Type B pancreatic cell (in vitro differentiated cells): ENCODE results near the gene PTPN1. TPM values are rescaled to one million over a fixed set of nuclear protein-coding genes. Genes with fewer than 3 reads are reported as not detected.

Source experiments
- DNase-seq: peaks from one replicate; pipeline ENCODE4 v3.0.0; 2021; ENCODE audit warnings: mixed read lengths; ENCODE audit not compliant: unreplicated experiment; ENCODE audit errors: extremely low spot score
- H3K27ac Mint-ChIP-seq: 2 replicates; pipeline ENCODE4 v1.8.0; 2021; ENCODE audit warnings: mild to moderate bottlenecking, mixed read lengths
- H3K27me3 Mint-ChIP-seq: 2 replicates; pipeline ENCODE4 v1.8.0; 2021; ENCODE audit warnings: mixed read lengths
- H3K36me3 Mint-ChIP-seq: 2 replicates; pipeline ENCODE4 v1.8.0; 2021; ENCODE audit warnings: mixed read lengths
- H3K4me1 Mint-ChIP-seq: one replicate; pipeline ENCODE4 v1.8.0; 2021; ENCODE audit warnings: mixed read lengths; ENCODE audit not compliant: unreplicated experiment
- H3K4me3 Mint-ChIP-seq: 2 replicates; pipeline ENCODE4 v1.8.0; 2021; ENCODE audit warnings: mild to moderate bottlenecking, mixed read lengths
- H3K9me3 Mint-ChIP-seq: 2 replicates; pipeline ENCODE4 v1.8.0; 2021; ENCODE audit warnings: mixed read lengths
- total RNA-seq: library from RNA; stranded (reverse); gene quantifications from 2 replicates; pipeline ENCODE4 v1.2.1, GENCODE V29; 2021; ENCODE audit warnings: low replicate concordance
- TF ChIP-seq, protein P1 (sequence below): fragments of 200-600 bp; sonication (generic); conservative IDR thresholded peaks from 2 replicates; pipeline ENCODE4 v1.5.0; 2021; ENCODE audit warnings: antibody characterized with exemption, mild to moderate bottlenecking

The PTPN1 gene
- total RNA-seq, 1 donor from 2014 or later = 27.6 TPM

DNA sequence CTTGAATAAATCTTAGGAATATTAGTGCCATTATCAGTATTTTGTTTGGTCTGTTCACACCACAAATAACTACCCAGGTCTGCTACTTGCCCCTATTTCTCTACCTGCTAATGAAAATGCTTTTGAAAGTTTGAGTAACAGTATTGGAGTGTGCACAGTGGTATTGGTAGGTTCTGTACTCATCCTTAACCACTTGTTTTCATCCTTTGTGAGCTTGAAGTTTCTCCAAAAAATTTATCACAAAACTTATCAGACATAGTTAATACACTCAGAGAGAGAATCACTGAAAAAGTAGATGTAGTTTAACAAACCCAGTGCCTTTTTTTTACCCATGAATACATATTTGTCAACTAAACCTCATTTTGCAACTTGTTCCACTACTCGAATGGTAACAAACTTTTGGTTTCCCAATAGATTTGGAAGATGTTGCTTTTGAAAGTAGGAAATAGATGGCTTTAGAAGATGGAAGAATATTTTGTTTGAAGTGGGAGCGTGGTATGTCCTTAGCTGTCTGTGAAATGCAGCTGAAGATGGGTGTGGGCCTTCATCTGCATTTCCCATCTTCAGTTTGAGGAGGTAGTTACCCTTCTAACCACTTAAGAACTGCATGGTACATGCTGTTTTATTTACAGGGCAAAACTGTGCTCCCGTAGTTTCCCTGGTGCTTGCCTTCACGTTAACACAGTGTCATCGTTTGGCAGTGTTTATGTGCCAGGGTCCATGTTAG lies 9.0 kb downstream of the PTPN1 start:
- Mint-ChIP-seq H3K36me3 (no peaks in the 10 kb centered on the region), H3K4me3 (no peak overlapping the region), H3K27ac (no peak overlapping the region), H3K4me1 (peaks cover 41% of the 10 kb centered on the region), H3K27me3 (no peaks in the 10 kb centered on the region), H3K9me3 (no peaks in the 10 kb centered on the region)
- TF ChIP-seq, protein P1, sequence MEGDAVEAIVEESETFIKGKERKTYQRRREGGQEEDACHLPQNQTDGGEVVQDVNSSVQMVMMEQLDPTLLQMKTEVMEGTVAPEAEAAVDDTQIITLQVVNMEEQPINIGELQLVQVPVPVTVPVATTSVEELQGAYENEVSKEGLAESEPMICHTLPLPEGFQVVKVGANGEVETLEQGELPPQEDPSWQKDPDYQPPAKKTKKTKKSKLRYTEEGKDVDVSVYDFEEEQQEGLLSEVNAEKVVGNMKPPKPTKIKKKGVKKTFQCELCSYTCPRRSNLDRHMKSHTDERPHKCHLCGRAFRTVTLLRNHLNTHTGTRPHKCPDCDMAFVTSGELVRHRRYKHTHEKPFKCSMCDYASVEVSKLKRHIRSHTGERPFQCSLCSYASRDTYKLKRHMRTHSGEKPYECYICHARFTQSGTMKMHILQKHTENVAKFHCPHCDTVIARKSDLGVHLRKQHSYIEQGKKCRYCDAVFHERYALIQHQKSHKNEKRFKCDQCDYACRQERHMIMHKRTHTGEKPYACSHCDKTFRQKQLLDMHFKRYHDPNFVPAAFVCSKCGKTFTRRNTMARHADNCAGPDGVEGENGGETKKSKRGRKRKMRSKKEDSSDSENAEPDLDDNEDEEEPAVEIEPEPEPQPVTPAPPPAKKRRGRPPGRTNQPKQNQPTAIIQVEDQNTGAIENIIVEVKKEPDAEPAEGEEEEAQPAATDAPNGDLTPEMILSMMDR = no peak
- no peak for DNase-seq

DNA sequence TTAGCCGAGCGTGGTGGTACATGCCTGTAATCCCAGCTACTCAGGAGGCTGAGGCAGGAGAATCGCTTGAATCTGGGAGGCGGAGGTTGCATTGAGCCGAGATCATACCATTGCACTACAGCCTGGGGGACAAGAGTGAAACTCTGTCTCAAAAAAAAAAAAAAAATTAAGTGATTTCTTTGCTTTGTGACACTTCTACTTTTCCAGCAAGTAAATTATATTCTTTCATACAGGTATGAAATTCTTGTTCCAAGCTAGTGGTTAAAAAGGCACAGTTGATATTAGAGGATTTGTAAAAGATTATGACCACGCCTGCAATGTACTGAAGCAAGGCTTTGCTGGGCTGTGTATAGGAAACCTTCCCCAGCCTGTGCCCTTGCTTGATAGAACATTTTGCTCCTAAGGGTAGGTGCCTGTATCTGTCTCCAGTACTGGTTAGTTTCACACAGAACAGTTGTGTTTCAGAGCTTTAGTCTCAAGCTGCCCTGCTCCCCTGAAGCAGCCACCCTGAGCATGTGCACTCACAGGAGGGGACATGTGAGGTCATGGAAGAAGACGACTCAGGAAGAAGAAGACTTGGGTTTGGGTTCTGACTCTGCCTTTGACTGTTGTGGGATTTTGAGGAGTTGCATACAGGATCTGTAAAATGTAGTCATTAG lies 10.2 kb downstream of the PTPN1 start:
- no peak overlapping the region for H3K4me3 Mint-ChIP-seq
- H3K36me3 Mint-ChIP-seq = no peaks in the 10 kb centered on the region
- peaks cover 41% of the 10 kb centered on the region for H3K4me1 Mint-ChIP-seq
- no peaks in the 10 kb centered on the region for H3K9me3 Mint-ChIP-seq
- H3K27me3 Mint-ChIP-seq = no peaks in the 10 kb centered on the region
- peak overlapping the region; percentile 61 for H3K27ac Mint-ChIP-seq
- TF ChIP-seq, protein P1 = no peak
- DNase-seq = no peak

DNA sequence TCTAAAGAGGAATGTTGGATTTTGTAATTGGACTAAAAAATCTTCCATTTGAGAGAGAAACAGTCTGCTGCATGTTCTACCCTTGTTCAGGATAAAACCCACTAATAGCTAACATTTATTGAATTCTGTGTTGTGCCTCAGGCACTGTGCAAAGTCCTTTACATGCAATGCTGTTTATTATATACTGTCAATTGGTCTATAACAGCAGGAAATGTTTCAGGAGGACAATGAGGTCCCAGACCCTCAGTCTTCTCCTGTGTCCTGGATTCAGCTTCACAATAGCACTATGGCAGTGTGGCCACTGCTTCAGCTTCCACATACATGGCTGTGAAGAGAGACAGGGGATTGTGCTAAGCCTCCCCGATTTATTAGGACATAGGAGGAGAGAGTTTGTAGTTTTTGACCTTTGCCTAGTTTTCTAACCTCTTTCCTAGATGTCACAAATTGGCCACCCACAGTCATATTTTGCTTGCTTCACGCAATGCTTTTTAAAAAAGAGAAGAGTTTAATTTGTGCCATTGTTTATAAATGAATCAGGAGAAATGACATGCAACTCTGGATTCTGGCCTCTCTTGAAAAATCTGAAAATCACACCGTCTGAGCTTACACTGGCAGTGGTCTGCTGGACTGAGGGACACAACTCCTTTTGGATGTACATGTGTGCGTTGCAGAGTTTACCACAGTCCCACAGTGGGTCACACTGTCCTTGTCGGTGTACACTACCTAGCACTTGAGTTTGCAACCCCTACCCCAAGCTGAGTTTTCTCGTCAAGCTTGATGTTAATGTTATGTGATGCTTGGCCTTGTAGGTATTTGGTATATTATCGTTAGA lies 11.3 kb downstream of the PTPN1 start:
- DNase-seq = no peak
- TF ChIP-seq, protein P1 = no peak
- Mint-ChIP-seq H3K36me3 (no peaks in the 10 kb centered on the region), H3K27me3 (no peaks in the 10 kb centered on the region), H3K4me1 (peaks cover 35% of the 10 kb centered on the region), H3K4me3 (no peak overlapping the region), H3K27ac (no peak overlapping the region), H3K9me3 (no peaks in the 10 kb centered on the region)

DNA sequence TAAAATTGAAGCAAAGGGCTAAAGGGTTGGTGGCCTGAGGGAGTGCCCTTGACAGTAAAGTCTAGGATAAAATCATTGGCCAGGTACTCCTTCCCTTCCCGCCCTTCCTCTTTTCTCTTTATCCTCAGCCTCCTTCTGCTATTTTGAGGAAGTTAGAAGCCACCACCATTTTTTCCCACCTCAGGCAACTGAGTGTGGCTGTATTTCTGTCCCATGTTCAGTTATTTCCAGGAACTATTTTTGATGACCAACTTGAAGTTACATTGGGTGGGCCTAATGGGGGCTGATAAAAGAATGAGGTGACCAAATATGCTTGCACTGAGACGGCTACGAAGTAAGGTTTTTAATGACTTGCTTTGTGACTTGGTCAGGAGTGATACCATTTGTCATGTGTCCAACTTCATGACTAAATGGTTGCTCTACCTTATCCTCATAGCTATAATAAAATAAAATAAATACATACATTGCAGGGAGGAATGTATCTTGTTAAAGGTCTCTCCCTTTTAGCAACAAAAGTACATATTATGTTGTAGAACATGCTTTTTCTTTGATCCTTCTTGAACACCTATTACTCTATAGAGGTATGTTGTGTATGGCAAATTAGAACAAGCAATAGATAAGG lies 12.0 kb downstream of the PTPN1 start:
- no peak overlapping the region for H3K4me3 Mint-ChIP-seq
- DNase-seq = no peak
- TF ChIP-seq, protein P1 = no peak
- no peaks in the 10 kb centered on the region for H3K36me3 Mint-ChIP-seq
- no peaks in the 10 kb centered on the region for H3K9me3 Mint-ChIP-seq
- no peak overlapping the region for H3K27ac Mint-ChIP-seq
- H3K27me3 Mint-ChIP-seq = no peaks in the 10 kb centered on the region
- H3K4me1 Mint-ChIP-seq = peaks cover 35% of the 10 kb centered on the region

DNA sequence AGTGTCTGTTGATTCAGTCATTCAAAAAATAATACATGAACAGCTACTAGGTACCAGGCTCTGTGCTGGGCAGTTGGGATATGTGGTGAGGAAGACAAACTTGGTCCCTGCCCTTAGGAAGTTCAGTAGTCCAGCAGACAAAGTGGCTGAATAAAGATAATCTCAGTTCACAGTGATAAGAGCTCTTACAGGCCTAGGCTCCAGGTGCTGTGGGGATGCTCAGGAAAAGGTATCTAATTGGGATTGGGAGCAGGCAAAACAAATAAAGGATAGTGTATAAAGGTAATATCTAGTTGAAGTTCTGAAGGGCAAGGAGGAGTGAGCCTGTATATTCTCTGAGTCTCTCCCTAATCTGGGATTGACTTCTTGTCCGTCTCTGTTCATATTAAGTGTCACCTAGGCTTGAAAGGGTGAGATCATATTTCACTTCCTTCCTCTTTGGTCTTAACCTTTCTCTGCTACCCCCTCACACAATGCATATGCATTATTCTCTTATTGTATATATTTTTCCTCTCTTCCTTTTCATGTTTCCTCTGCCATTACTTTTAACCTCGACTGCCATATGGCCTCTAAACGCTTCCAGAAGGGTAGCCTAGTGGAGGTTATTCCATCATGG lies 13.5 kb downstream of the PTPN1 start:
- H3K4me3 Mint-ChIP-seq = no peak overlapping the region
- H3K27me3 Mint-ChIP-seq = no peaks in the 10 kb centered on the region
- H3K36me3 Mint-ChIP-seq = no peaks in the 10 kb centered on the region
- TF ChIP-seq, protein P1 = no peak
- H3K9me3 Mint-ChIP-seq = no peaks in the 10 kb centered on the region
- no peak for DNase-seq
- H3K4me1 Mint-ChIP-seq = peaks cover 28% of the 10 kb centered on the region
- H3K27ac Mint-ChIP-seq = no peak overlapping the region
